Activated CD8-positive, alpha-beta T cell treated with anti-CD3 and anti-CD28 coated beads for 36 hours (primary cell): ENCODE results near the gene SLC4A2. TPM values are rescaled to one million over a fixed set of nuclear protein-coding genes. Genes with fewer than 3 reads are reported as not detected.
A peak's percentile ranks its signal among the peaks of the same experiment; 100 is the strongest.

Source experiments
- ATAC-seq: fragments of 200-7000 bp; cut with Tn5 transposase; one replicate; pipeline ENCODE4 v1.10.0; 2021; ENCODE audit warnings: mild to moderate bottlenecking, moderate library complexity
- CTCF ChIA-PET: fragments of 350-600 bp; sonication (Branson Sonifier 250); formaldehyde crosslinking; loops from one replicate; lab custom pipeline; 2021; ENCODE audit warnings: antibody characterized with exemption; lab: Charles Lee
- POLR2A ChIA-PET: fragments of 350-600 bp; sonication (Branson Sonifier 250); formaldehyde crosslinking; loops from one replicate; lab custom pipeline; 2021; ENCODE audit warnings: antibody characterized with exemption; lab: Charles Lee
- DNase-seq: peaks from one replicate; pipeline ENCODE4 v3.0.0-alpha.2; 2020
- H3K27ac Mint-ChIP-seq: one replicate; pipeline ENCODE4 v1.8.0; 2021; ENCODE audit warnings: mild to moderate bottlenecking, mixed read lengths
- H3K27me3 Mint-ChIP-seq: one replicate; pipeline ENCODE4 v1.8.0; 2021; ENCODE audit warnings: mixed read lengths
- H3K36me3 Mint-ChIP-seq: one replicate; pipeline ENCODE4 v1.8.0; 2021; ENCODE audit warnings: low read depth, mixed read lengths
- H3K4me1 Mint-ChIP-seq: one replicate; pipeline ENCODE4 v1.8.0; 2021; ENCODE audit warnings: low read depth, mixed read lengths
- H3K4me3 Mint-ChIP-seq: one replicate; pipeline ENCODE4 v1.8.0; 2021; ENCODE audit warnings: mild to moderate bottlenecking, moderate library complexity, mixed read lengths
- H3K9me3 Mint-ChIP-seq: one replicate; pipeline ENCODE4 v1.8.0; 2021; ENCODE audit warnings: mixed read lengths
- CTCF ChIP-seq: fragments of 200-600 bp; IDR thresholded peaks from one replicate; pipeline ENCODE4 v1.8.0; 2022; ENCODE audit warnings: antibody characterized with exemption, mild to moderate bottlenecking
- intact Hi-C: fragments of 100-400 bp; cut with micrococcal nuclease; formaldehyde crosslinking; loops from one replicate; pipeline ENCODE4 v1.10.0; 2022
- total RNA-seq, 2 experiments: library from RNA; stranded (reverse); gene quantifications; one replicate each; pipeline ENCODE4 v1.2.3, GENCODE V29; 2021

The SLC4A2 gene
- total RNA-seq, 2 experiments from 2014 or later: 42.7 to 46.1 TPM

GRCh38 chr7:151057989-151058780, 1.2 kb upstream of the SLC4A2 start:
- intact Hi-C loops: loop anchor here (2.0 kb wide), 2 partner anchors 25 to 29 kb away; partner anchors contain the start of genes ABCB8 and TMUB1
- ATAC-seq (peak; percentile 95), DNase-seq (peak; percentile 99)
- Mint-ChIP-seq H3K27ac (peak overlapping the region; percentile 89), H3K9me3 (no peaks in the 10 kb centered on the region), H3K4me1 (peaks cover 35% of the 10 kb centered on the region), H3K4me3 (peak overlapping the region; percentile 95), H3K36me3 (no peaks in the 10 kb centered on the region), H3K27me3 (no peaks in the 10 kb centered on the region)
- ChIA-PET CTCF (interaction anchor here (0.8 to 1.4 kb wide), 5 partner anchors 25 to 66 kb away, joined by 3 to 7 read pairs (median 4); partner anchors contain the start of genes ABCB8 and TMUB1), POLR2A (interaction anchor here (0.6 to 1.4 kb wide), 6 partner anchors 10 to 691 kb away, joined by 3 to 4 read pairs (median 3); partner anchors contain the start of gene TMUB1)
- no peak for TF ChIP-seq CTCF

DNA sequence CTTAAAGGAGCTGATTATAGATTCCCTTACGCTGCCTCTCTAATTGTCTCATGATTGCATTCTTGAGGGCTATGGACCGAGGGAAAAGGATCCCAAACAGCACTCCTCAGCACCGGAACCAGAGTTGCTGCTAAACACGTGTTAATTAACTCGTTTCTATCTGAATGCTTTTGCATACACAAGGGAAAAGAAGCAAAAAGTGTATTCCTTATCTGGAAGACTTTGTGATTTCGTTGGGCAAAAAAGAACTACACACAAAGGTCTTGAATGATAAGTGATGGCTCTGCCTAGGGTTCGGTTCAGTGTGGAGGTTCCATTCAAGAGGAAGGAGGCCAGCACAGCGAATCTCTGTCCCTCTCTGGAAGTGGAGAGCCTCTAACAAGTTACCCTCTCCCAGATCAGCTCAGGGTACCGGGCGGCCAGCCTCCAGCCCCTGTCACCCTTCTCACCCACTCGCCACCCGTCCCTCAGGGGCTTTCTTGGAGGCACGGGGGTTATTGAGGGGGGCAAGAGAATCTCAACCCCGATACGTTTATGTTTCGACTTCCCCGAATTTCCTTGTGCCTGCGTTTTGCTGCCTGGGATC, 515 bp upstream of the SLC4A2 start:
- Mint-ChIP-seq H3K27ac (peak overlapping the region; percentile 89), H3K4me3 (peak overlapping the region; percentile 95), H3K36me3 (no peaks in the 10 kb centered on the region), H3K27me3 (no peaks in the 10 kb centered on the region), H3K4me1 (peaks cover 35% of the 10 kb centered on the region), H3K9me3 (no peaks in the 10 kb centered on the region)
- DNase-seq: peak; percentile 40
- no peak for TF ChIP-seq CTCF
- no peak for ATAC-seq
- intact Hi-C loops: loop anchor here (2.0 kb wide), 2 partner anchors 24 to 30 kb away; partner anchors contain the start of genes ABCB8 and TMUB1
- CTCF ChIA-PET: interaction anchor here (0.8 to 1.4 kb wide), 5 partner anchors 24 to 65 kb away, joined by 3 to 7 read pairs (median 4); partner anchors contain the start of genes ABCB8 and TMUB1
- POLR2A ChIA-PET: interaction anchor here (0.6 to 1.4 kb wide), 8 partner anchors 9 to 691 kb away, joined by 3 to 4 read pairs (median 3); partner anchors contain the start of gene TMUB1

- no peak for DNase-seq
- POLR2A ChIA-PET: interaction anchor here (0.6 to 1.6 kb wide), 5 partner anchors 10 to 42 kb away, joined by 3 to 8 read pairs (median 3); no protein-coding TSS in a partner anchor
- H3K27ac Mint-ChIP-seq: peak overlapping the region; percentile 72
Observed at GRCh38 chr7:151060113-151060415, 675 bp downstream of the SLC4A2 start.

GRCh38 chr7:151060416-151061212, 1.2 kb downstream of the SLC4A2 start:
- TF ChIP-seq CTCF: no peak
- ChIA-PET CTCF (interaction anchor here (0.8 to 1.7 kb wide), 6 partner anchors 16 to 50 kb away, joined by 3 to 10 read pairs (median 4); partner anchors contain the start of gene FASTK), POLR2A (interaction anchor here (0.6 to 1.6 kb wide), 5 partner anchors 9 to 43 kb away, joined by 3 to 8 read pairs (median 3); no protein-coding TSS in a partner anchor)
- Mint-ChIP-seq H3K9me3 (no peaks in the 10 kb centered on the region), H3K4me1 (peaks cover 35% of the 10 kb centered on the region), H3K27ac (peak overlapping the region; percentile 72), H3K36me3 (peaks cover 5% of the 10 kb centered on the region), H3K4me3 (peak overlapping the region; percentile 95), H3K27me3 (no peaks in the 10 kb centered on the region)
- intact Hi-C loops: no loop called here
- ATAC-seq (no peak), DNase-seq (peak; percentile 31)

More at GRCh38 chr7:151060113-151060415, 675 bp downstream of the SLC4A2 start:
- Mint-ChIP-seq H3K4me3 (peak overlapping the region; percentile 95), H3K4me1 (peaks cover 35% of the 10 kb centered on the region), H3K27me3 (no peaks in the 10 kb centered on the region), H3K9me3 (no peaks in the 10 kb centered on the region), H3K36me3 (peaks cover 2% of the 10 kb centered on the region)
- intact Hi-C loops: no loop called here
- ATAC-seq: no peak
- TF ChIP-seq CTCF: no peak
- CTCF ChIA-PET: interaction anchor here (0.8 to 1.7 kb wide), 6 partner anchors 17 to 51 kb away, joined by 3 to 10 read pairs (median 4); partner anchors contain the start of gene FASTK
